Measurements from ENCODE around the gene ARHGEF37. TPM values are rescaled to one million over a fixed set of nuclear protein-coding genes. Genes with fewer than 3 reads are reported as not detected.

Gene ARHGEF37
- total and polyA plus RNA-seq, 4 donors, result 0.71 to 6.1 (median 2.7) TPM

GRCh38 chr5:149682532-149683075 is 101.3 kb downstream of the ARHGEF37 start:
- Histone ChIP-seq H3K27me3 (ENCODE audit: control insufficient read depth in 4 of 4, insufficient read depth in 4 of 4, low read length in 3 of 4) (no peaks in the 10 kb centered on the region), H3K27ac (ENCODE audit: low read depth in 1 of 2, low read length in 2 of 2) (no peak overlapping the region), H3K4me3 (ENCODE audit: low read depth in 1 of 3, low read length in 3 of 3) (no peak overlapping the region), H3K9me3 (ENCODE audit: control insufficient read depth in 4 of 4, low read length in 3 of 4) (no peaks in the 10 kb centered on the region), H3K9ac (ENCODE audit: low read depth in 1 of 2, low read length in 2 of 2) (no peak overlapping the region), H3K4me1 (ENCODE audit: control insufficient read depth in 4 of 4, insufficient read depth in 4 of 4, low read length in 3 of 4) (no peaks in the 10 kb centered on the region), H3K36me3 (ENCODE audit: control insufficient read depth in 4 of 4, insufficient read depth in 3 of 4, low read depth in 1 of 4, low read length in 3 of 4) (no peaks in the 10 kb centered on the region)
- no peak for TF ChIP-seq RAD21 (IDR thresholded peaks at IDR 0.05)
- no peak for TF ChIP-seq FOXA2 (IDR thresholded peaks at IDR 0.05)
- 64% methylated on average over 9 of the region's 9 CpGs for WGBS
- no peak for DNase-seq (ENCODE audit: low spot score)

- Histone ChIP-seq H3K4me1 (ENCODE audit: control insufficient read depth in 4 of 4, insufficient read depth in 4 of 4, low read length in 3 of 4) (peaks cover 0 to 3% (median 0%) of the 10 kb centered on the region in 4 donors), H3K36me3 (ENCODE audit: control insufficient read depth in 4 of 4, insufficient read depth in 3 of 4, low read depth in 1 of 4, low read length in 3 of 4) (no peaks in the 10 kb centered on the region), H3K9me3 (ENCODE audit: control insufficient read depth in 4 of 4, low read length in 3 of 4) (no peaks in the 10 kb centered on the region), H3K27me3 (ENCODE audit: control insufficient read depth in 4 of 4, insufficient read depth in 4 of 4, low read length in 3 of 4) (no peaks in the 10 kb centered on the region), H3K9ac (ENCODE audit: low read depth in 1 of 2, low read length in 2 of 2) (no peak overlapping the region), H3K4me3 (ENCODE audit: low read depth in 1 of 3, low read length in 3 of 3) (no peak overlapping the region), H3K27ac (ENCODE audit: low read depth in 1 of 2, low read length in 2 of 2) (no peak overlapping the region)
- DNase-seq (ENCODE audit: low spot score), result no peak
- TF ChIP-seq SP1 (IDR thresholded peaks at IDR 0.05) (no peak), NR2F2 (IDR thresholded peaks at IDR 0.05) (no peak), ATF3 (IDR thresholded peaks at IDR 0.05) (no peak), EGR1 (IDR thresholded peaks at IDR 0.05; ENCODE audit: low read depth in 2 of 2) (no peak), MAX (IDR thresholded peaks at IDR 0.05) (no peak), CTCF (IDR thresholded peaks at IDR 0.05; ENCODE audit: low read depth, low read length, missing input control) (no peak), GABPA (IDR thresholded peaks at IDR 0.05 in 1 of 2, conservative IDR thresholded peaks at IDR 0.05 in 1 of 2) (no peak)
- 88% methylated on average over 6 of the region's 6 CpGs for WGBS
These were observed 102.7 kb downstream of the ARHGEF37 start for GRCh38 chr5:149683964-149684363.

- 56% methylated on average over 4 of the region's 4 CpGs for WGBS
- peaks cover 0 to 3% (median 0%) of the 10 kb centered on the region in 4 donors for H3K4me1 ChIP-seq (ENCODE audit: control insufficient read depth in 4 of 4, insufficient read depth in 4 of 4, low read length in 3 of 4)
- no peak overlapping the region for H3K4me3 ChIP-seq (ENCODE audit: low read depth in 1 of 3, low read length in 3 of 3)
- no peak overlapping the region for H3K27ac ChIP-seq (ENCODE audit: low read depth in 1 of 2, low read length in 2 of 2)
- H3K27me3 ChIP-seq (ENCODE audit: control insufficient read depth in 4 of 4, insufficient read depth in 4 of 4, low read length in 3 of 4), result no peaks in the 10 kb centered on the region
- no peaks in the 10 kb centered on the region for H3K36me3 ChIP-seq (ENCODE audit: control insufficient read depth in 4 of 4, insufficient read depth in 3 of 4, low read depth in 1 of 4, low read length in 3 of 4)
- H3K9me3 ChIP-seq (ENCODE audit: control insufficient read depth in 4 of 4, low read length in 3 of 4), result no peaks in the 10 kb centered on the region
- TF ChIP-seq FOXA2 (IDR thresholded peaks at IDR 0.05), result no peak
- no peak for TF ChIP-seq RXRA (IDR thresholded peaks at IDR 0.05)
- TF ChIP-seq JUND (IDR thresholded peaks at IDR 0.05), result no peak
- no peak for TF ChIP-seq MAX (IDR thresholded peaks at IDR 0.05)
- no peak for TF ChIP-seq HNF4G (IDR thresholded peaks at IDR 0.05)
- TF ChIP-seq GABPA (IDR thresholded peaks at IDR 0.05 in 1 of 2, conservative IDR thresholded peaks at IDR 0.05 in 1 of 2), result no peak
- TF ChIP-seq FOXA1 (IDR thresholded peaks at IDR 0.05), result no peak
- TF ChIP-seq CTCF (IDR thresholded peaks at IDR 0.05; ENCODE audit: low read depth, low read length, missing input control), result no peak
- TF ChIP-seq EGR1 (IDR thresholded peaks at IDR 0.05; ENCODE audit: low read depth in 2 of 2), result no peak
- H3K9ac ChIP-seq (ENCODE audit: low read depth in 1 of 2, low read length in 2 of 2), result no peak overlapping the region
- DNase-seq (ENCODE audit: low spot score), result no peak
These were observed 103.1 kb downstream of the ARHGEF37 start for GRCh38 chr5:149684371-149684770.

Small RNA genes within 50 kb of the gene (small RNA-seq; reads per million reads assigned to genes)
- not detected for gene RNU6-588P

Other genes with a start within 250 kb of the ARHGEF37 start
- gene GRPEL2, start 236.0 kb upstream of the ARHGEF37 start, total RNA-seq, result 1 to 10 TPM; 6.5 to 9.5 TPM
- gene GRPEL2, start 236.0 kb upstream of the ARHGEF37 start, polyA plus RNA-seq, result 1 to 10 TPM; 2.5 to 3.0 TPM
- 1 to 10 TPM; 1.1 to 4.4 TPM for gene PCYOX1L, start 223.5 kb upstream of the ARHGEF37 start, total RNA-seq
- 1 to 10 TPM in 1 of 2 donors, under 1 TPM in 1; 0.47 to 1.2 TPM for gene PCYOX1L, start 223.5 kb upstream of the ARHGEF37 start, polyA plus RNA-seq
- not detected for gene IL17B, start 202.2 kb upstream of the ARHGEF37 start, total RNA-seq
- not detected for gene IL17B, start 202.2 kb upstream of the ARHGEF37 start, polyA plus RNA-seq
- 100 to 1,000 TPM; 102 to 108 TPM for gene CSNK1A1, start 30.1 kb upstream of the ARHGEF37 start, total RNA-seq
- gene CSNK1A1, start 30.1 kb upstream of the ARHGEF37 start, polyA plus RNA-seq, result 10 to 100 TPM; 43.0 to 54.5 TPM
- 1 to 10 TPM in 1 of 2 donors, under 1 TPM in 1; 0.70 to 3.0 TPM for gene PPARGC1B, start 148.8 kb downstream of the ARHGEF37 start, total RNA-seq
- gene PPARGC1B, start 148.8 kb downstream of the ARHGEF37 start, polyA plus RNA-seq, result 1 to 10 TPM in 1 of 2 donors, under 1 TPM in 1; 0.97 to 3.5 TPM

All from liver (tissue), 10 donors.